ENCODE measurements around the gene E2F8.

Gene E2F8

DNA sequence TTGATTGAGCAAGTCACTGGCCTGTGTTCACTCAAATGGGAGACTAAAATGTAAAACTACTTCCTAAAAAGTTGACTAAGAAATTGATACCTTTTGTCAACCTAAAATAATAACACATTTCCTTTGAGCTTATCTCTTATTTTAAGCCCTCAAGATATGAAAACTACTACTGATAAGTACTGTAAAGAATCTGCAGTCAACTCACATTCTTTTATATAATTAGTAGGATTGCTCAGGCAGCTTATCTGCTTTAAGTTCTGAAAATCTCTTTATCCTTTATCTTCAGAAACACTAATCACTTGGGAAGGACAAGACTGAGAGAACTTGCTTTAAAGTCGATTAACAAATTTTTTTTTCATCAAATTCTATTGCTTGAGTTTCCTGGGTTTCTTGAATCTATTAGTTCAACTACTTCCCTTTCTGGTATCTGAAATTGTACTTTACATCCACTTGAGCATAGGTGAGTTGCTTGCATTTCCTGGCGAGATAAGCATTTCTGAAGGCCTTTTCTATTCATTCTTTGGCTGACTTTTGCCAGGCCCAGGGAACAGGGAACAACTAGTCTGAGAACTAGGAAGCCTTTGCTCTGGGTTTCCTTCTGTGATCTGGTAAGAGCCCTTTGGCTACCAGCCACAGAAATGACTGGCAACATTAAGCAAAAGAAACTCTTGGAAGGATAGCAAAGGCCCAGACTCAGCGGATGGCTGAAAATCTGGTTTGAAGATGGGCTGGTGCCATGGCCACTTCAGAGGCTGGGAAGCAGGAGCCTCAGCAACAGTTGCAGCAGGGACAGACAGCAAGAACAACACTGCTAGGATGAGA is 19.6 kb downstream of the E2F8 start:
- H2AK5ac ChIP-seq (ENCODE audit: low read depth, low read length), result no peak overlapping the region
- no CpG with 5 or more reads among the region's 3 CpGs for WGBS, 2 donors (ENCODE audit: extremely low coverage in 2 of 2, insufficient read length in 2 of 2, insufficient replicate concordance in 1 of 2)
- H3K4me1 ChIP-seq (ENCODE audit: control insufficient read depth in 2 of 2, insufficient read depth in 1 of 2, low read depth in 1 of 2, low read length in 2 of 2), result no peaks in the 10 kb centered on the region
- H2BK5ac ChIP-seq (ENCODE audit: low read length), result no peak overlapping the region
- H3K9ac ChIP-seq (ENCODE audit: low read depth, low read length, poor library complexity), result no peak overlapping the region
- no peak overlapping the region for H4K91ac ChIP-seq (ENCODE audit: low read depth, low read length, poor library complexity)
- no peak overlapping the region for H2BK12ac ChIP-seq (ENCODE audit: low read length)
- peaks cover 0 to 30% (median 0%) of the 10 kb centered on the region in 3 experiments for H3K27me3 ChIP-seq (ENCODE audit: control insufficient read depth in 3 of 3, insufficient read depth in 3 of 3, low read depth in 1 of 3, low read length in 3 of 3)
- no peak overlapping the region for H3K4me3 ChIP-seq (ENCODE audit: low read length in 2 of 2)
- H2BK15ac ChIP-seq (ENCODE audit: low read length), result no peak overlapping the region
- H3K14ac ChIP-seq (ENCODE audit: low read length), result no peak overlapping the region
- H2AFZ ChIP-seq (ENCODE audit: low read length), result no peak overlapping the region
- no peak overlapping the region for H4K8ac ChIP-seq (ENCODE audit: low read depth, low read length)
- no peak overlapping the region for H3K4ac ChIP-seq (ENCODE audit: low read length)
- no peak overlapping the region for H3K4me2 ChIP-seq (ENCODE audit: insufficient read depth, low read length, poor library complexity, severe bottlenecking)
- H3K23ac ChIP-seq (ENCODE audit: low read depth, low read length, poor library complexity), result no peak overlapping the region
- no peaks in the 10 kb centered on the region for H3K79me1 ChIP-seq (ENCODE audit: low read depth, low read length)
- peaks cover 4 to 30% of the 10 kb centered on the region in 2 donors for H3K36me3 ChIP-seq (replicated peaks in 1 of 2; ENCODE audit: control insufficient read depth in 2 of 2, insufficient read depth in 2 of 2, low read length in 2 of 2)
- no peak overlapping the region for H3K18ac ChIP-seq (ENCODE audit: low read length)
- DNase-seq (ENCODE audit: low spot score), result no peak
- H3K27ac ChIP-seq (replicated peaks; ENCODE audit: low read length), result no peak overlapping the region
- no peak overlapping the region for H2BK120ac ChIP-seq (ENCODE audit: low read depth, low read length)
- H3K9me3 ChIP-seq (replicated peaks in 1 of 2; ENCODE audit: control insufficient read depth in 2 of 2, insufficient read depth in 1 of 2, low read depth in 1 of 2, low read length in 2 of 2), result peaks cover 0 to 4% of the 10 kb centered on the region in 2 donors

DNA sequence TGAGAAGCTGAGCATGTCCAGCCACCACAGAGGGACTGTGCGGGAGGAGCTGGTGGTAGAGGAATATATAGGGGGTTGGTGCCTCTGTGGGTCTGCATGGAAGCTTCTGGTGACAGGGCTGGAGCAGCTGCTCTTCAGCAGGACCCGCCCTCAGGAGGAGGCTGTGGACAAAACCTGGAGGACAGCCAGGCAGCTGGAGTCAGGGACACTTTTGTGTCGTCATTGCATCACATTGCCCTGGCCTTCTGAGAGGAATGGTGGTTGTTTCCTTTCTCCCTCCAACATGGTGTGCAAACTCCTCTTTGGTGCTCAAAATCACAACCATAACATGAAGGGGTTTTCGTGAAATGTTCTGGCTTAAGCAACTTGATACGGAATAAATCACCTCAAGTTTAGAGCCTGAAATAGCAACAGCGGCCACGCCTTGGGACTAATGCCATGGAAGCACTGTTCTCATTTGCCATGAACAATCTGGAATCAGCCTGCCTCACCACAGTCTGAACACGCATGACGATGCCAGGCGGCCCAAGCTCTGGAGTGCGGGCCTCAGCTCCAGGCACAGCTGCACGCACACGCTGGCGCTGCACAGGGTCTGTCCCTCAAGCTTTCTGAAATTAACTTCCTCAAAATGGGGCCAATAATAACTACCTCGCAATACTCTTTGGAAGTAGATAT is 21.8 kb downstream of the E2F8 start:
- Histone ChIP-seq H3K4ac (ENCODE audit: low read length) (no peak overlapping the region), H3K4me3 (ENCODE audit: low read length in 2 of 2) (no peak overlapping the region), H2BK12ac (ENCODE audit: low read length) (no peak overlapping the region), H3K4me2 (ENCODE audit: insufficient read depth, low read length, poor library complexity, severe bottlenecking) (no peak overlapping the region), H2AFZ (ENCODE audit: low read length) (no peak overlapping the region), H3K18ac (ENCODE audit: low read length) (peak overlapping the region; percentile 87), H3K27ac (replicated peaks; ENCODE audit: low read length) (no peak overlapping the region), H3K14ac (ENCODE audit: low read length) (no peak overlapping the region), H2AK5ac (ENCODE audit: low read depth, low read length) (no peak overlapping the region), H3K36me3 (replicated peaks in 1 of 2; ENCODE audit: control insufficient read depth in 2 of 2, insufficient read depth in 2 of 2, low read length in 2 of 2) (peaks cover 0 to 9% of the 10 kb centered on the region in 2 donors), H2BK120ac (ENCODE audit: low read depth, low read length) (no peak overlapping the region), H3K4me1 (ENCODE audit: control insufficient read depth in 2 of 2, insufficient read depth in 1 of 2, low read depth in 1 of 2, low read length in 2 of 2) (no peaks in the 10 kb centered on the region), H3K23ac (ENCODE audit: low read depth, low read length, poor library complexity) (no peak overlapping the region), H3K27me3 (ENCODE audit: control insufficient read depth in 3 of 3, insufficient read depth in 3 of 3, low read depth in 1 of 3, low read length in 3 of 3) (peaks cover 0 to 50% (median 0%) of the 10 kb centered on the region in 3 experiments), H2BK5ac (ENCODE audit: low read length) (no peak overlapping the region), H2BK15ac (ENCODE audit: low read length) (no peak overlapping the region), H4K8ac (ENCODE audit: low read depth, low read length) (no peak overlapping the region), H3K79me1 (ENCODE audit: low read depth, low read length) (no peaks in the 10 kb centered on the region), H3K9ac (ENCODE audit: low read depth, low read length, poor library complexity) (no peak overlapping the region), H3K9me3 (replicated peaks in 1 of 2; ENCODE audit: control insufficient read depth in 2 of 2, insufficient read depth in 1 of 2, low read depth in 1 of 2, low read length in 2 of 2) (peaks cover 0 to 4% of the 10 kb centered on the region in 2 donors), H4K91ac (ENCODE audit: low read depth, low read length, poor library complexity) (no peak overlapping the region)
- WGBS, 2 donors (ENCODE audit: extremely low coverage in 2 of 2, insufficient read length in 2 of 2, insufficient replicate concordance in 1 of 2), result no CpG with 5 or more reads among the region's 15 CpGs
- no peak for DNase-seq (ENCODE audit: low spot score)

DNA sequence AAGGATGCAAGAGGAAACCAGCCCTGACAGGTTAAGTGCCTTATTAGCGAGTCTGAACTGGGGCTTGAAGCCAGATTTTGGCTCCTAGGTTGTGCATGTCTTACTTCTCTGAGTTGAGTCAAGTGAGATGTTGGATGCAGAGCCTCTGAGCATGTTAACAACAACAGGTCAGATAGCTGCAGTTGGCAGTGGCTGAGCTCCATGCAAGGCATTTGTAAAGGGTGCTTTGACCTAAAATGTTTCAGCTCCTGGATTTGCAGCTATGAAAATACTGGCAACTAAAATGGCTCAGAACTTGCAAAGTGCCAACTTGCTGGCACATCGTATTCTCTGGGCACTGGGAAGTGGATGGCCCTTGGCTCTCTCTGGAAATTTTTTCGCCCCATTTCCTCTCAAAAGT is 22.5 kb downstream of the E2F8 start:
- no CpG with 5 or more reads among the region's 3 CpGs for WGBS, 2 donors (ENCODE audit: extremely low coverage in 2 of 2, insufficient read length in 2 of 2, insufficient replicate concordance in 1 of 2)

DNA sequence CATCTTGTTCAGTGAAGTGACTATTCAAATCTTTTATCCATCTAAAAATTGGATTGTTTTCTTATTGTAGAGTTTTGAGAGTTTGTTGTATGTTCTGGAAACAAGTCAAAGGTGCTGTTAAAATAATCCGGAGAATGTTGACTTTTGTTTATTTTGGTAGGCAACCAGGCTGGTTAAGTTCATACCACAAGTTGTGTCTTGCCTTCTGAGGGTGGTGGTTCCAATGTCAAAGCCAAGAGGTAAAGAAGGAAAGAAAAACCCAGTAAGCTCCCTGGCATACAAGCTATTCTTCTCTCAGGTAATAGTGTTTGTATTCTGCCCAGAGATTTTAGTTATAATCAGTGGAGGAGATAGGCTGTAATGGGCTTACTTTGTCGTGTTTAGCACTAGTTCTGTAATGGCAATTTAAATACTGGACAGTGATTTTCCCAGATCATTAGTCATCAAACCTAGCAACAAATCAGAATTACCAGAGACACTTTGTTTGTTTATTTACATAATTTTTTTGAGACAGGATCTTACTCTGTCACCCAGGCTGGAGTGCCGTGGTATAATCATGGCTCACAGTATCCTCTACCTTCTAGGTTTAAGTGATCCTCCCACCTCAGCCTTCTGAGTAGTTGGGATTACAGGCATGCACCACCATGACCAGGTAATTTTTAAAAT is 23.9 kb downstream of the E2F8 start:
- Histone ChIP-seq H4K91ac (ENCODE audit: low read depth, low read length, poor library complexity) (no peak overlapping the region), H3K4me3 (ENCODE audit: low read length in 2 of 2) (no peak overlapping the region), H3K9me3 (replicated peaks in 1 of 2; ENCODE audit: control insufficient read depth in 2 of 2, insufficient read depth in 1 of 2, low read depth in 1 of 2, low read length in 2 of 2) (no peaks in the 10 kb centered on the region), H3K27me3 (ENCODE audit: control insufficient read depth in 3 of 3, insufficient read depth in 3 of 3, low read depth in 1 of 3, low read length in 3 of 3) (peaks cover 0 to 70% (median 0%) of the 10 kb centered on the region in 3 experiments), H3K27ac (replicated peaks; ENCODE audit: low read length) (no peak overlapping the region), H3K14ac (ENCODE audit: low read length) (no peak overlapping the region), H2BK12ac (ENCODE audit: low read length) (no peak overlapping the region), H2AFZ (ENCODE audit: low read length) (no peak overlapping the region), H3K9ac (ENCODE audit: low read depth, low read length, poor library complexity) (no peak overlapping the region), H3K4me2 (ENCODE audit: insufficient read depth, low read length, poor library complexity, severe bottlenecking) (no peak overlapping the region), H2BK15ac (ENCODE audit: low read length) (no peak overlapping the region), H3K18ac (ENCODE audit: low read length) (no peak overlapping the region), H3K23ac (ENCODE audit: low read depth, low read length, poor library complexity) (no peak overlapping the region), H3K79me1 (ENCODE audit: low read depth, low read length) (no peaks in the 10 kb centered on the region), H3K36me3 (replicated peaks in 1 of 2; ENCODE audit: control insufficient read depth in 2 of 2, insufficient read depth in 2 of 2, low read length in 2 of 2) (no peaks in the 10 kb centered on the region), H3K4ac (ENCODE audit: low read length) (no peak overlapping the region), H4K8ac (ENCODE audit: low read depth, low read length) (no peak overlapping the region), H2BK5ac (ENCODE audit: low read length) (no peak overlapping the region), H2AK5ac (ENCODE audit: low read depth, low read length) (no peak overlapping the region), H2BK120ac (ENCODE audit: low read depth, low read length) (no peak overlapping the region), H3K4me1 (ENCODE audit: control insufficient read depth in 2 of 2, insufficient read depth in 1 of 2, low read depth in 1 of 2, low read length in 2 of 2) (no peaks in the 10 kb centered on the region)
- no CpG with 5 or more reads among the region's 3 CpGs for WGBS, 2 donors (ENCODE audit: extremely low coverage in 2 of 2, insufficient read length in 2 of 2, insufficient replicate concordance in 1 of 2)
- DNase-seq (ENCODE audit: low spot score), result no peak

More for the DNA sequence above, 22.5 kb downstream of the E2F8 start:
- no peak overlapping the region for H4K91ac ChIP-seq (ENCODE audit: low read depth, low read length, poor library complexity)
- H3K18ac ChIP-seq (ENCODE audit: low read length), result no peak overlapping the region
- H2BK5ac ChIP-seq (ENCODE audit: low read length), result no peak overlapping the region
- H2BK15ac ChIP-seq (ENCODE audit: low read length), result no peak overlapping the region
- H3K27ac ChIP-seq (replicated peaks; ENCODE audit: low read length), result no peak overlapping the region
- no peaks in the 10 kb centered on the region for H3K79me1 ChIP-seq (ENCODE audit: low read depth, low read length)
- peaks cover 0 to 4% of the 10 kb centered on the region in 2 donors for H3K9me3 ChIP-seq (replicated peaks in 1 of 2; ENCODE audit: control insufficient read depth in 2 of 2, insufficient read depth in 1 of 2, low read depth in 1 of 2, low read length in 2 of 2)
- no peak overlapping the region for H4K8ac ChIP-seq (ENCODE audit: low read depth, low read length)
- no peak overlapping the region for H3K4me2 ChIP-seq (ENCODE audit: insufficient read depth, low read length, poor library complexity, severe bottlenecking)
- H3K27me3 ChIP-seq (ENCODE audit: control insufficient read depth in 3 of 3, insufficient read depth in 3 of 3, low read depth in 1 of 3, low read length in 3 of 3), result peaks cover 0 to 57% (median 0%) of the 10 kb centered on the region in 3 experiments
- no peak overlapping the region for H2BK120ac ChIP-seq (ENCODE audit: low read depth, low read length)
- no peak overlapping the region for H3K4me3 ChIP-seq (ENCODE audit: low read length in 2 of 2)
- H3K14ac ChIP-seq (ENCODE audit: low read length), result no peak overlapping the region
- no peak overlapping the region for H2AK5ac ChIP-seq (ENCODE audit: low read depth, low read length)
- H2BK12ac ChIP-seq (ENCODE audit: low read length), result no peak overlapping the region
- H3K36me3 ChIP-seq (replicated peaks in 1 of 2; ENCODE audit: control insufficient read depth in 2 of 2, insufficient read depth in 2 of 2, low read length in 2 of 2), result peaks cover 0 to 2% of the 10 kb centered on the region in 2 donors
- DNase-seq (ENCODE audit: low spot score), result no peak
- no peak overlapping the region for H3K4ac ChIP-seq (ENCODE audit: low read length)
- no peak overlapping the region for H3K23ac ChIP-seq (ENCODE audit: low read depth, low read length, poor library complexity)
- no peak overlapping the region for H2AFZ ChIP-seq (ENCODE audit: low read length)
- no peaks in the 10 kb centered on the region for H3K4me1 ChIP-seq (ENCODE audit: control insufficient read depth in 2 of 2, insufficient read depth in 1 of 2, low read depth in 1 of 2, low read length in 2 of 2)
- H3K9ac ChIP-seq (ENCODE audit: low read depth, low read length, poor library complexity), result no peak overlapping the region
